ENCODE results near the gene NXPE3.

GRCh38 chr3:101865751-101866509 is 86.9 kb downstream of the NXPE3 start:
- TF ChIP-seq CTCF (IDR thresholded peaks at IDR 0.05) (no peak), POLR2A (IDR thresholded peaks at IDR 0.05) (no peak)
